MM.1S (cell line): ENCODE results near the gene PSIP1.

Source experiments
- EZH2 ChIP-seq: fragments of 300-600 bp; sonication (generic); optimal IDR thresholded peaks from 2 replicates; pipeline ENCODE3; 2017; ENCODE audit warnings: low read depth, mild to moderate bottlenecking, antibody characterized with exemption, low read length, mixed read lengths
- EZH2phosphoT487 ChIP-seq: fragments of 300-600 bp; sonication (generic); IDR thresholded peaks from 2 replicates; pipeline ENCODE4 v1.6.1; 2018; ENCODE audit warnings: antibody characterized with exemption, low read length
- TF ChIP-seq, protein P1 (sequence below): fragments of 300-600 bp; sonication (generic); IDR thresholded peaks from 2 replicates; pipeline ENCODE4 v1.5.1; 2016; ENCODE audit warnings: antibody characterized with exemption, low read length, mixed read lengths

DNA sequence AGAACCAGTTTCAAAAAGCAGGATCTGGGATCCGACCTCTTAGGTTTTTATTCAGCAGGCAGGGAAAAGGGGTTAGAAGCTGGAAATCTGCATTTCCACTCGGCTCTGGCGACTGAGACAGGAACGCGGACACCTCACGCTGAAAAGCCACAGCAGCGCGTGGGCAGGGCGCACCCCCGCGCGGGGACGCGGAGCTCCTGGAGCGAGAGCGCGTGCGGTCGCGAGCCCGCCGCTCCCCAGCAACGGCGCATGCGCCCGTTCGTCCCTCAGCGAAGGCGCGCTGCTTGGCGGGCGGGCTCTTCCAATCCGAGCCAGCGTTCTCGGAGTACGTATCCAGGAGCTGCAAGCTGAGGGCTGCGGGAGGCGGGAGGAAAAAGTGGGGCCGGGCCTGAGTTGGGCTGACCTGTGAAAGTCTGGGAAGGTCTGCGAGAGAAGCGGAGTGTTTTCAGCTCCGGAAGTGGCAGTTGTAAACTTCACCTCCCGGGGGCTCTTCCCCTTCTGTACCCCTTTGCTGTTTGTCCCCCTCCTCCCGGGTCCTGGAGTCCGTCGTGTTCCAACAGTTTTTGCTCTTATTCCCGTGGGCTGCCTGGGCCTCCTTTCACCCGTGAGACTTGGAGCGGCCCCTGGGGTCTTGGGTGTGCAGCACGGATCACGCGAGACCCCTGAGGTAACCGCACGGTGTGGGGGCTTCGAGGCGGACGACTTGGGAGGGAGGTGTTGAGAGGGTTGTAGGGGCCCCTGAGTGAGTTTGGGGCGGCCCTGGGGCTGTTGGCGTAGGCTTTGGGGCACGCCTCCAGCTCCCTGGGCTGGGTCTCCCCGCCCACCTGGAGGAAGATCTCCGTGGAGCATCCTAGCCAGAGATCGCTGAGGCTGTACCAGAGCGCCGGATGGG is 42.1 kb upstream of the PSIP1 start, which contains the start of gene CCDC171:
- TF ChIP-seq EZH2phosphoT487 = no peak
- TF ChIP-seq, protein P1, sequence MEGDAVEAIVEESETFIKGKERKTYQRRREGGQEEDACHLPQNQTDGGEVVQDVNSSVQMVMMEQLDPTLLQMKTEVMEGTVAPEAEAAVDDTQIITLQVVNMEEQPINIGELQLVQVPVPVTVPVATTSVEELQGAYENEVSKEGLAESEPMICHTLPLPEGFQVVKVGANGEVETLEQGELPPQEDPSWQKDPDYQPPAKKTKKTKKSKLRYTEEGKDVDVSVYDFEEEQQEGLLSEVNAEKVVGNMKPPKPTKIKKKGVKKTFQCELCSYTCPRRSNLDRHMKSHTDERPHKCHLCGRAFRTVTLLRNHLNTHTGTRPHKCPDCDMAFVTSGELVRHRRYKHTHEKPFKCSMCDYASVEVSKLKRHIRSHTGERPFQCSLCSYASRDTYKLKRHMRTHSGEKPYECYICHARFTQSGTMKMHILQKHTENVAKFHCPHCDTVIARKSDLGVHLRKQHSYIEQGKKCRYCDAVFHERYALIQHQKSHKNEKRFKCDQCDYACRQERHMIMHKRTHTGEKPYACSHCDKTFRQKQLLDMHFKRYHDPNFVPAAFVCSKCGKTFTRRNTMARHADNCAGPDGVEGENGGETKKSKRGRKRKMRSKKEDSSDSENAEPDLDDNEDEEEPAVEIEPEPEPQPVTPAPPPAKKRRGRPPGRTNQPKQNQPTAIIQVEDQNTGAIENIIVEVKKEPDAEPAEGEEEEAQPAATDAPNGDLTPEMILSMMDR = no peak
- TF ChIP-seq EZH2 = no peak
